Osteoblast (primary cell): ENCODE data around the gene MFSD8. TPM values are rescaled to one million over a fixed set of nuclear protein-coding genes. Genes with fewer than 3 reads are reported as not detected.
"Not testable (repeated sequence)": the region's sequence is repeated elsewhere in the genome, so short reads cannot be mapped to it uniquely, and the experiment has no call there.

Experiments used
- DNase-seq: peaks from one replicate; pipeline ENCODE4 v3.0.0; 2011; ENCODE audit warnings: low spot score, mixed read lengths; ENCODE audit not compliant: insufficient read length; ENCODE audit errors: missing footprints
- H2AFZ ChIP-seq: 2 replicates; pipeline ENCODE4 v1.6.0; 2011; ENCODE audit warnings: mild to moderate bottlenecking, low read length
- H3K27ac ChIP-seq: 2 replicates; pipeline ENCODE4 v1.5.1; 2011; ENCODE audit warnings: mild to moderate bottlenecking, low read depth, low read length, moderate library complexity
- H3K27me3 ChIP-seq: 2 replicates; pipeline ENCODE4 v1.6.0; 2012; ENCODE audit warnings: mild to moderate bottlenecking, control low read depth, inconsistent platforms, low read length, moderate library complexity; ENCODE audit not compliant: insufficient read depth
- H3K36me3 ChIP-seq: 2 replicates; pipeline ENCODE4 v1.5.1; 2011; ENCODE audit warnings: mild to moderate bottlenecking, low read length, control low read depth, moderate library complexity; ENCODE audit not compliant: insufficient read depth
- H3K4me1 ChIP-seq: 2 replicates; pipeline ENCODE4 v1.5.1; 2011; ENCODE audit warnings: mild to moderate bottlenecking, low read length, control low read depth, moderate library complexity; ENCODE audit not compliant: insufficient read depth
- H3K4me2 ChIP-seq: 2 replicates; pipeline ENCODE4 v1.6.0; 2011; ENCODE audit warnings: mild to moderate bottlenecking, low read length; ENCODE audit not compliant: insufficient read depth
- H3K4me3 ChIP-seq: fragments of 200-600 bp; sonication (generic); 3 replicates; pipeline ENCODE4 v1.5.1; 2012; ENCODE audit warnings: mild to moderate bottlenecking, low read length, inconsistent platforms; ENCODE audit not compliant: insufficient read depth
- H3K79me2 ChIP-seq: 2 replicates; pipeline ENCODE4 v1.6.0; 2012; ENCODE audit warnings: mild to moderate bottlenecking, low read length, control low read depth, inconsistent platforms; ENCODE audit not compliant: insufficient read depth
- H3K9me3 ChIP-seq: 2 replicates; pipeline ENCODE4 v1.5.1; 2011; ENCODE audit warnings: low read depth, low read length, control low read depth
- H4K20me1 ChIP-seq: 2 replicates; pipeline ENCODE4 v1.6.0; 2012; ENCODE audit warnings: mild to moderate bottlenecking, low read length, control low read depth; ENCODE audit not compliant: insufficient read depth
- total RNA-seq: library from RNA; depleted of rRNA; stranded (reverse); fragments of >200 nt; gene quantifications from 2 replicates; pipeline ENCODE4 v1.2.3, GENCODE V29; 2012
- TF ChIP-seq, protein P1 (sequence below): IDR thresholded peaks from 2 replicates; pipeline ENCODE4 v1.5.1; 2011; ENCODE audit warnings: mild to moderate bottlenecking, low read depth, low read length, moderate library complexity; ENCODE audit errors: extremely low read depth

The MFSD8 gene
- 27.1 and 37.7 TPM in 2 replicates for total RNA-seq

- Histone ChIP-seq H3K27me3 (no peaks in the 10 kb centered on the region), H2AFZ (peak within 1 kb of the TSS; percentile 100), H3K79me2 (peaks cover 63% of the 10 kb centered on the region), H3K4me1 (peaks cover 7% of the 10 kb centered on the region), H4K20me1 (no peaks in the 10 kb centered on the region), H3K9me3 (no peaks in the 10 kb centered on the region), H3K27ac (peak within 1 kb of the TSS; percentile 89), H3K36me3 (peaks cover 2% of the 10 kb centered on the region), H3K4me3 (peak within 1 kb of the TSS; percentile 99), H3K4me2 (peak within 1 kb of the TSS; percentile 85)
- TF ChIP-seq, protein P1, sequence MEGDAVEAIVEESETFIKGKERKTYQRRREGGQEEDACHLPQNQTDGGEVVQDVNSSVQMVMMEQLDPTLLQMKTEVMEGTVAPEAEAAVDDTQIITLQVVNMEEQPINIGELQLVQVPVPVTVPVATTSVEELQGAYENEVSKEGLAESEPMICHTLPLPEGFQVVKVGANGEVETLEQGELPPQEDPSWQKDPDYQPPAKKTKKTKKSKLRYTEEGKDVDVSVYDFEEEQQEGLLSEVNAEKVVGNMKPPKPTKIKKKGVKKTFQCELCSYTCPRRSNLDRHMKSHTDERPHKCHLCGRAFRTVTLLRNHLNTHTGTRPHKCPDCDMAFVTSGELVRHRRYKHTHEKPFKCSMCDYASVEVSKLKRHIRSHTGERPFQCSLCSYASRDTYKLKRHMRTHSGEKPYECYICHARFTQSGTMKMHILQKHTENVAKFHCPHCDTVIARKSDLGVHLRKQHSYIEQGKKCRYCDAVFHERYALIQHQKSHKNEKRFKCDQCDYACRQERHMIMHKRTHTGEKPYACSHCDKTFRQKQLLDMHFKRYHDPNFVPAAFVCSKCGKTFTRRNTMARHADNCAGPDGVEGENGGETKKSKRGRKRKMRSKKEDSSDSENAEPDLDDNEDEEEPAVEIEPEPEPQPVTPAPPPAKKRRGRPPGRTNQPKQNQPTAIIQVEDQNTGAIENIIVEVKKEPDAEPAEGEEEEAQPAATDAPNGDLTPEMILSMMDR: peak; percentile 34
- peak; percentile 97 for DNase-seq
Observed at GRCh38 chr4:127965062-127965802, at the start of gene MFSD8, which contains the start of gene ABHD18. Gene MFSD8 (minus strand): TSS chr4:127965173. CDS start chr4:127965133, 40 bp downstream. Gene ABHD18 (plus strand): TSS chr4:127965406. CDS start chr4:127982956, 17,550 bp downstream.

DNA sequence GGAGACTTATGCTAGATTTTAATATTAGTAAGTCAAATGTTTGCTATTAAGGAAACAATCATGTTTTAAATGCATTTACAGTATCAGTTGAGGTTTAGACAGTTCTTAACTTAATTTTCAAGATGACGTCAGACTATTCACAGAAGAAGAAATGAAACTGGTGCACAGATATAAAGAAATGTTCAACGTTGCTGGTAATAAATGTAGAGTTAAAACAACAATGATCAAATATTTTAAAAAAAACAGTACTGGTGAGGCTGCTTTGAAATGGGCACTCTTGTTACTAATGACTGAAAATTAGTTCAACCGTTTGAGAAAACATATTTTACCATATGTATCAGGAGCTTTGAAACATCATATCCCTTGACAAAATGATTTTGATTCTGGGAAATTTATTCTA is 44.5 kb upstream of the MFSD8 start:
- Histone ChIP-seq H3K27ac (no peak overlapping the region), H2AFZ (no peak overlapping the region), H3K36me3 (no peaks in the 10 kb centered on the region), H3K9me3 (no peaks in the 10 kb centered on the region), H3K4me3 (no peak overlapping the region), H3K27me3 (no peaks in the 10 kb centered on the region), H3K4me1 (no peaks in the 10 kb centered on the region), H3K4me2 (no peak overlapping the region), H4K20me1 (no peaks in the 10 kb centered on the region), H3K79me2 (no peaks in the 10 kb centered on the region)
- TF ChIP-seq, protein P1: no peak
- DNase-seq: no peak

- Histone ChIP-seq H3K4me3 (no peak overlapping the region), H3K79me2 (no peaks in the 10 kb centered on the region), H3K9me3 (no peaks in the 10 kb centered on the region), H4K20me1 (no peaks in the 10 kb centered on the region), H2AFZ (no peak overlapping the region), H3K4me1 (no peaks in the 10 kb centered on the region), H3K4me2 (no peak overlapping the region), H3K27ac (peak overlapping the region; percentile 5), H3K36me3 (no peaks in the 10 kb centered on the region), H3K27me3 (no peaks in the 10 kb centered on the region)
- peak; percentile 26 for DNase-seq
- TF ChIP-seq, protein P1: no peak
Observed at GRCh38 chr4:128006592-128006991, 41.6 kb upstream of the MFSD8 start.

- Histone ChIP-seq H3K9me3 (no peaks in the 10 kb centered on the region), H3K79me2 (no peaks in the 10 kb centered on the region), H3K4me2 (no peak overlapping the region), H3K27me3 (no peaks in the 10 kb centered on the region), H3K4me1 (no peaks in the 10 kb centered on the region), H2AFZ (no peak overlapping the region), H3K4me3 (no peak overlapping the region), H3K36me3 (peaks cover 2% of the 10 kb centered on the region), H3K27ac (no peak overlapping the region), H4K20me1 (no peaks in the 10 kb centered on the region)
- DNase-seq: peak; percentile 53
- TF ChIP-seq, protein P1: peak; percentile 38
Observed at GRCh38 chr4:127997534-127998388, 32.8 kb upstream of the MFSD8 start.

- not testable (repeated sequence) for H3K79me2 ChIP-seq, H3K4me3 ChIP-seq, H3K27ac ChIP-seq, H3K27me3 ChIP-seq, H4K20me1 ChIP-seq, H3K4me2 ChIP-seq, H3K9me3 ChIP-seq, DNase-seq, H3K4me1 ChIP-seq, H2AFZ ChIP-seq, H3K36me3 ChIP-seq
Observed at GRCh38 chr4:127996521-127996920, 31.5 kb upstream of the MFSD8 start.
